ENCODE data around the gene SPTLC3. TPM values are rescaled to one million over a fixed set of nuclear protein-coding genes. Genes with fewer than 3 reads are reported as not detected.

The SPTLC3 gene
- total RNA-seq, 1 donor from 2014 or later: 0.41 TPM

DNA sequence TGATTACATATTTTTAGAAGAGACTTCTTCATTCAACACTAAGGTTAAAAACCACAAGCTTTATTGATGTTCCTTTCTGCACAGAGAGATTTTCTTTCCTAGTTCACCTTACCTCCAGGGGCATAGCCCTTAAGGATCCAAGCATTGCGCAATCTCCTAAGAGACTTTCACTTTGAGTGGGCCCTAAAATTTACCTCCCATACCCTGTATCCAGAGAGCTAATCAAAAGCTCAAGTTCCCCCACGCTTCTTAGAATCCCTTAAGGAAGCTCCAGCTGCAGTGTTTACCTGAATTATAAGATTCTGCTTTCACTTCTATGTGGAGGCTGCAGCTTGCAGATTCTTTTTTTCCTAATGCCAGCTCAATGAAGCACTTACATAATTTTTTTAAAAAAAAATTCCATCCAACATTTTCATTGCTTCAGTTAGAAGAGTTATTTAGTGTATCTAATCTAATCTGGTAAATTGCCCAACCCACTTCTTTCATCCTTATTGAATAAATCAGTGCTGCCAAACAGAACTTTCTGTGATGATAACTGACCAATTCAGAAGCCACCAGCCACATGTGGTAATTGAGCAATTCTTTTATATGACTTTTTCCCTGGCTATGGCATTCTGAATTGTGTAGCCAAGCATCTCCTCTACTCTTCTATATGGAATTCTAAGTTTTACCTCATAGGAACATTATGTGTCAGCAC is 24.6 kb upstream of the SPTLC3 start:
- Mint-ChIP-seq H3K4me1 (ENCODE audit: unreplicated experiment) (no peaks in the 10 kb centered on the region), H3K36me3 (ENCODE audit: low read depth, unreplicated experiment) (no peaks in the 10 kb centered on the region), H3K4me3 (ENCODE audit: unreplicated experiment) (no peak overlapping the region), H3K27me3 (ENCODE audit: unreplicated experiment) (no peaks in the 10 kb centered on the region), H3K27ac (ENCODE audit: unreplicated experiment) (no peak overlapping the region), H3K9me3 (ENCODE audit: unreplicated experiment) (no peaks in the 10 kb centered on the region)
- no peak for DNase-seq (ENCODE audit: low spot score)
- TF ChIP-seq, protein P1, sequence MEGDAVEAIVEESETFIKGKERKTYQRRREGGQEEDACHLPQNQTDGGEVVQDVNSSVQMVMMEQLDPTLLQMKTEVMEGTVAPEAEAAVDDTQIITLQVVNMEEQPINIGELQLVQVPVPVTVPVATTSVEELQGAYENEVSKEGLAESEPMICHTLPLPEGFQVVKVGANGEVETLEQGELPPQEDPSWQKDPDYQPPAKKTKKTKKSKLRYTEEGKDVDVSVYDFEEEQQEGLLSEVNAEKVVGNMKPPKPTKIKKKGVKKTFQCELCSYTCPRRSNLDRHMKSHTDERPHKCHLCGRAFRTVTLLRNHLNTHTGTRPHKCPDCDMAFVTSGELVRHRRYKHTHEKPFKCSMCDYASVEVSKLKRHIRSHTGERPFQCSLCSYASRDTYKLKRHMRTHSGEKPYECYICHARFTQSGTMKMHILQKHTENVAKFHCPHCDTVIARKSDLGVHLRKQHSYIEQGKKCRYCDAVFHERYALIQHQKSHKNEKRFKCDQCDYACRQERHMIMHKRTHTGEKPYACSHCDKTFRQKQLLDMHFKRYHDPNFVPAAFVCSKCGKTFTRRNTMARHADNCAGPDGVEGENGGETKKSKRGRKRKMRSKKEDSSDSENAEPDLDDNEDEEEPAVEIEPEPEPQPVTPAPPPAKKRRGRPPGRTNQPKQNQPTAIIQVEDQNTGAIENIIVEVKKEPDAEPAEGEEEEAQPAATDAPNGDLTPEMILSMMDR (IDR thresholded peaks at IDR 0.05; ENCODE audit: unreplicated experiment): no peak

DNA sequence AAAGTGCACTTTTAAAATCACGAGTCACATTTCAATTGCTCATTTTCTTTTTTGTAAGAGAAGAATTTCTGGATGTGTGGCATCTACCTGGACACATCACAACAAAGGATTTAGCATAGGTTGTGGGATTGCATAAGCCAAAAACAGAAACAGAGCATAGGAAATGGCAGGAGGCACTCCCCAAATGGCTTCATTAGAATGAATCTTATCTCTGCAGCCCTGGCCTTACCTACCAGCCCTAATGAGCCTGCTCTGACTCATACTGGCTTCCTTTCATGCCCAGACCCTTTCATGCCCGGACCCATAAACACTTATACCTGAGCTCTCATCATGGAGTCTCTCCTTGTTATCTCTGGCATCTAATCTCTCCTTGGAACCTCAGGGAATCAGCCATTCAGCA is 23.9 kb upstream of the SPTLC3 start:
- TF ChIP-seq, protein P1 (IDR thresholded peaks at IDR 0.05; ENCODE audit: unreplicated experiment): no peak
- no peaks in the 10 kb centered on the region for H3K4me1 Mint-ChIP-seq (ENCODE audit: unreplicated experiment)
- no peak for DNase-seq (ENCODE audit: low spot score)
- no peaks in the 10 kb centered on the region for H3K9me3 Mint-ChIP-seq (ENCODE audit: unreplicated experiment)
- H3K4me3 Mint-ChIP-seq (ENCODE audit: unreplicated experiment): no peak overlapping the region
- no peaks in the 10 kb centered on the region for H3K36me3 Mint-ChIP-seq (ENCODE audit: low read depth, unreplicated experiment)
- H3K27ac Mint-ChIP-seq (ENCODE audit: unreplicated experiment): no peak overlapping the region
- H3K27me3 Mint-ChIP-seq (ENCODE audit: unreplicated experiment): no peaks in the 10 kb centered on the region

GRCh38 chr20:12987261-12987660 is 21.5 kb upstream of the SPTLC3 start:
- H3K27ac Mint-ChIP-seq (ENCODE audit: unreplicated experiment): no peak overlapping the region
- no peak overlapping the region for H3K4me3 Mint-ChIP-seq (ENCODE audit: unreplicated experiment)
- H3K4me1 Mint-ChIP-seq (ENCODE audit: unreplicated experiment): no peaks in the 10 kb centered on the region
- H3K36me3 Mint-ChIP-seq (ENCODE audit: low read depth, unreplicated experiment): no peaks in the 10 kb centered on the region
- H3K27me3 Mint-ChIP-seq (ENCODE audit: unreplicated experiment): no peaks in the 10 kb centered on the region
- TF ChIP-seq, protein P1 (IDR thresholded peaks at IDR 0.05; ENCODE audit: unreplicated experiment): no peak
- H3K9me3 Mint-ChIP-seq (ENCODE audit: unreplicated experiment): no peaks in the 10 kb centered on the region
- DNase-seq (ENCODE audit: low spot score): no peak

- Mint-ChIP-seq H3K36me3 (ENCODE audit: low read depth, unreplicated experiment) (no peaks in the 10 kb centered on the region), H3K27ac (ENCODE audit: unreplicated experiment) (no peak overlapping the region), H3K27me3 (ENCODE audit: unreplicated experiment) (no peaks in the 10 kb centered on the region), H3K4me3 (ENCODE audit: unreplicated experiment) (no peak overlapping the region), H3K9me3 (ENCODE audit: unreplicated experiment) (no peaks in the 10 kb centered on the region), H3K4me1 (ENCODE audit: unreplicated experiment) (no peaks in the 10 kb centered on the region)
- DNase-seq (ENCODE audit: low spot score): no peak
- TF ChIP-seq, protein P1 (IDR thresholded peaks at IDR 0.05; ENCODE audit: unreplicated experiment): no peak
Measured at GRCh38 chr20:12989586-12990115, 19.1 kb upstream of the SPTLC3 start.

- Mint-ChIP-seq H3K4me3 (ENCODE audit: unreplicated experiment) (no peak overlapping the region), H3K27ac (ENCODE audit: unreplicated experiment) (no peak overlapping the region), H3K36me3 (ENCODE audit: low read depth, unreplicated experiment) (no peaks in the 10 kb centered on the region), H3K4me1 (ENCODE audit: unreplicated experiment) (no peaks in the 10 kb centered on the region), H3K27me3 (ENCODE audit: unreplicated experiment) (no peaks in the 10 kb centered on the region), H3K9me3 (ENCODE audit: unreplicated experiment) (no peaks in the 10 kb centered on the region)
- TF ChIP-seq, protein P1 (IDR thresholded peaks at IDR 0.05; ENCODE audit: unreplicated experiment): no peak
- DNase-seq (ENCODE audit: low spot score): no peak
Measured at GRCh38 chr20:12997128-12997655, 11.6 kb upstream of the SPTLC3 start.
